C1 segment of cervical spinal cord (tissue), 14 donors: ENCODE measurements around the gene PALMD.

Source experiments
- DNase-seq, 14 donors: peaks; one replicate each; lab custom pipeline; 2025; lab: John Stamatoyannopoulos, UW

The PALMD gene

GRCh38 chr1:99645699-99646531 is at the start of gene PALMD:
TSS of gene PALMD (plus strand) at chr1:99646113. CDS start at chr1:99646318, 205 bp downstream.
- peak in 3 of 14 donors; percentile 13 to 42 (median 22) for DNase-seq

GRCh38 chr1:99598738-99599411 is 47.0 kb upstream of the PALMD start:
- DNase-seq: no peak

- no peak for DNase-seq
Observed at GRCh38 chr1:99599678-99600175, 46.2 kb upstream of the PALMD start.

- DNase-seq: no peak
Observed at GRCh38 chr1:99600782-99601181, 45.1 kb upstream of the PALMD start.

- no peak for DNase-seq
Observed at GRCh38 chr1:99601208-99601607, 44.7 kb upstream of the PALMD start.

GRCh38 chr1:99601709-99602403 is 44.1 kb upstream of the PALMD start:
- no peak for DNase-seq

GRCh38 chr1:99602404-99602969 is 43.4 kb upstream of the PALMD start:
- DNase-seq: no peak

GRCh38 chr1:99603699-99604560 is 42.0 kb upstream of the PALMD start:
- DNase-seq: no peak

GRCh38 chr1:99606306-99606705 is 39.6 kb upstream of the PALMD start:
- DNase-seq: no peak

- DNase-seq: no peak
Observed at GRCh38 chr1:99607590-99607989, 38.3 kb upstream of the PALMD start.

GRCh38 chr1:99608058-99608457 is 37.9 kb upstream of the PALMD start:
- no peak for DNase-seq

GRCh38 chr1:99613716-99614115 is 32.2 kb upstream of the PALMD start:
- DNase-seq: no peak

- no peak for DNase-seq
Observed at GRCh38 chr1:99614728-99615127, 31.2 kb upstream of the PALMD start.

GRCh38 chr1:99619583-99619982 is 26.3 kb upstream of the PALMD start:
- DNase-seq: no peak

GRCh38 chr1:99621340-99621901 is 24.5 kb upstream of the PALMD start:
- no peak for DNase-seq

- no peak for DNase-seq
Observed at GRCh38 chr1:99622702-99623347, 23.1 kb upstream of the PALMD start.

GRCh38 chr1:99623554-99623953 is 22.4 kb upstream of the PALMD start:
- no peak for DNase-seq

GRCh38 chr1:99627615-99628014 is 18.3 kb upstream of the PALMD start:
- DNase-seq: no peak

GRCh38 chr1:99629164-99629563 is 16.7 kb upstream of the PALMD start:
- no peak for DNase-seq
